ENCODE results near the gene CNIH4. TPM values are rescaled to one million over a fixed set of nuclear protein-coding genes. Genes with fewer than 3 reads are reported as not detected.
"Not testable (repeated sequence)": the region's sequence is repeated elsewhere in the genome, so short reads cannot be mapped to it uniquely, and the experiment has no call there.

The CNIH4 gene
- total RNA-seq, 2 experiments from 2014 or later = 48.3 to 51.6 TPM

DNA sequence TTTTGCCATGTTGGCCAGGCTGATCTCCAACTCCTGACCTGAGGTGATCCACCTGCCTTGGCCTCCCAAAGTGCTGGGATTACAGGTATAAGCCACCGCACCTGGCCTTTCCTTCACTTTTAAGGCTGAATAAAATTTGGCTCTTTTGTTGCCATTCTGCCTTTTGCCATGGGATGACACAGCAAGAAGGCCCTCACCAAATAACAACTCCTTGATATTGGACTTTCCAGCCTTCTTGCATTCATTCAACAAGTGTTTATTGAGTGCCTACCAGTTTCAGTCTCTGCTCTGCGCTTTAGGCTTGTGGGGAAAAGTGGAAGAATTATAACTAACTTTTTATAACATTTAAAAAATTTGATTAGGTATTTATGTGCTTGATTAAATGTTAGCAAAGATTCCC is 24.9 kb upstream of the CNIH4 start:
- Mint-ChIP-seq H3K4me3 (no peak overlapping the region), H3K9me3 (no peaks in the 10 kb centered on the region), H3K4me1 (ENCODE audit: low read depth) (peaks cover 42% of the 10 kb centered on the region), H3K36me3 (no peaks in the 10 kb centered on the region), H3K27ac (no peak overlapping the region), H3K27me3 (no peaks in the 10 kb centered on the region)
- no peak for DNase-seq
- POLR2A ChIA-PET = no interaction called here
- intact Hi-C loops (cut with micrococcal nuclease) = loop anchor here (2.0 to 10.0 kb wide), 7 partner anchors 53 to 631 kb away; partner anchors contain the start of genes DEGS1 and TP53BP2
- CTCF ChIA-PET = interaction anchor here (4.1 kb wide), 1 partner anchor 217 kb away, joined by 22 read pairs; the partner anchor contains the start of gene FBXO28

GRCh38 chr1:224333309-224333926 is 23.3 kb upstream of the CNIH4 start:
- no peak for DNase-seq
- intact Hi-C loops (cut with micrococcal nuclease) = loop anchor here (1.0 to 10.0 kb wide), 8 partner anchors 51 to 633 kb away; partner anchors contain the start of genes DEGS1 and TP53BP2
- no peaks in the 10 kb centered on the region for H3K27me3 Mint-ChIP-seq
- ChIA-PET POLR2A (interaction anchor here (0.7 to 1.5 kb wide), 3 partner anchors 99 to 220 kb away, joined by 3 to 4 read pairs (median 3); partner anchors contain the start of gene FBXO28), CTCF (interaction anchor here (0.7 to 4.1 kb wide), 17 partner anchors 13 to 218 kb away, joined by 3 to 22 read pairs (median 4); partner anchors contain the start of genes CNIH4, DEGS1 and FBXO28)
- H3K4me3 Mint-ChIP-seq = peak overlapping the region; percentile 0
- H3K4me1 Mint-ChIP-seq (ENCODE audit: low read depth) = peaks cover 31% of the 10 kb centered on the region
- no peaks in the 10 kb centered on the region for H3K9me3 Mint-ChIP-seq
- H3K36me3 Mint-ChIP-seq = no peaks in the 10 kb centered on the region
- H3K27ac Mint-ChIP-seq = peak overlapping the region; percentile 77

GRCh38 chr1:224333939-224334786 is 22.5 kb upstream of the CNIH4 start:
- intact Hi-C loops (cut with micrococcal nuclease) = loop anchor here (1.0 to 10.0 kb wide), 8 partner anchors 51 to 633 kb away; partner anchors contain the start of genes DEGS1 and TP53BP2

GRCh38 chr1:224338150-224338838 is 18.4 kb upstream of the CNIH4 start:
- no peak overlapping the region for H3K4me3 Mint-ChIP-seq
- intact Hi-C loops (cut with micrococcal nuclease) = loop anchor here (10.0 kb wide), 1 partner anchor 47 kb away; no protein-coding TSS in a partner anchor
- DNase-seq = no peak
- no peaks in the 10 kb centered on the region for H3K27me3 Mint-ChIP-seq
- peaks cover 12% of the 10 kb centered on the region for H3K9me3 Mint-ChIP-seq
- ChIA-PET POLR2A (no interaction called here), CTCF (no interaction called here)
- H3K36me3 Mint-ChIP-seq = peaks cover 4% of the 10 kb centered on the region
- no peak overlapping the region for H3K27ac Mint-ChIP-seq
- H3K4me1 Mint-ChIP-seq (ENCODE audit: low read depth) = peaks cover 16% of the 10 kb centered on the region

More at GRCh38 chr1:224333939-224334786, 22.5 kb upstream of the CNIH4 start:
- H3K4me1 Mint-ChIP-seq (ENCODE audit: low read depth) = peaks cover 26% of the 10 kb centered on the region
- CTCF ChIA-PET = interaction anchor here (0.6 to 4.1 kb wide), 19 partner anchors 10 to 1700 kb away, joined by 3 to 22 read pairs (median 3); partner anchors contain the start of genes CNIH4, DEGS1 and FBXO28
- POLR2A ChIA-PET = interaction anchor here (0.5 to 1.5 kb wide), 3 partner anchors 33 to 142 kb away, joined by 3 to 5 read pairs (median 4); no protein-coding TSS in a partner anchor
- no peak for DNase-seq
- H3K27ac Mint-ChIP-seq = peak overlapping the region; percentile 77
- H3K4me3 Mint-ChIP-seq = peak overlapping the region; percentile 0
- H3K9me3 Mint-ChIP-seq = no peaks in the 10 kb centered on the region
- no peaks in the 10 kb centered on the region for H3K27me3 Mint-ChIP-seq
- H3K36me3 Mint-ChIP-seq = no peaks in the 10 kb centered on the region

DNA sequence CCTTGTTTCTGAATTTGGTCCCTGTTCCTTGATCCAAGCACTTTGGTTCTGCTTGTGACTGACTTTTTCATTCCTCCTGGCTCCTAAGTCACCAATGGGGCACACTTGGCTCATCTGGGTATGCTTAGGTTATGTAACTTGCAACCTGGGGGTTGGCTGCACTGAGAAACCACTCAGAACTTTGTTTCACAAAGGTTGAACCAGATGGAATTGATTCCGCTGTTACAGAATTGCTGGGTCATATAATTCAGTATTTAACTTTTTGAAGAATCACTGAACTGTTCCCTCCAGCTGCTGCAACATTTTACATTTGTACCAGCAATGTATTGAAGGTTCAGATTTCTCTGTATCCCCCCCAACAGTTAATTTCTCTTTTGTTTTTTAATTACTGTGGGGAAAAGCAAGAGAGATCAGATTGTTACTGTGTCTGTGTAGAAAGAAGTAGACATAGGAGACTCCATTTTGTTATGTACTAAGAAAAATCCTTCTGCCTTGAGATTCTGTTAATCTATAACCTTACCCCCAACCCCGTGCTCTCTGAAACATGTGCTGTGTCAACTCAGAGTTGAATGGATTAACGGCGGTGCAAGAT is 17.1 kb upstream of the CNIH4 start:
- no peak for DNase-seq
- POLR2A ChIA-PET = no interaction called here
- no peak overlapping the region for H3K4me3 Mint-ChIP-seq
- peaks cover 7% of the 10 kb centered on the region for H3K36me3 Mint-ChIP-seq
- peaks cover 3% of the 10 kb centered on the region for H3K4me1 Mint-ChIP-seq (ENCODE audit: low read depth)
- H3K9me3 Mint-ChIP-seq = peaks cover 24% of the 10 kb centered on the region
- CTCF ChIA-PET = no interaction called here
- no peak overlapping the region for H3K27ac Mint-ChIP-seq
- H3K27me3 Mint-ChIP-seq = no peaks in the 10 kb centered on the region
- intact Hi-C loops (cut with micrococcal nuclease) = loop anchor here (10.0 kb wide), 1 partner anchor 45 kb away; no protein-coding TSS in a partner anchor

- CTCF ChIA-PET = interaction anchor here (0.6 kb wide), 1 partner anchor 171 kb away, joined by 3 read pairs; no protein-coding TSS in a partner anchor
- POLR2A ChIA-PET; H3K4me1 Mint-ChIP-seq (ENCODE audit: low read depth); H3K27ac Mint-ChIP-seq; H3K27me3 Mint-ChIP-seq; H3K36me3 Mint-ChIP-seq; intact Hi-C loops (cut with micrococcal nuclease): not testable (repeated sequence)
- peaks cover 28% of the 10 kb centered on the region for H3K9me3 Mint-ChIP-seq
- H3K4me3 Mint-ChIP-seq = peak overlapping the region; percentile 68
- DNase-seq = peak; percentile 55
These were observed 16.0 kb upstream of the CNIH4 start for GRCh38 chr1:224340453-224341384.

DNA sequence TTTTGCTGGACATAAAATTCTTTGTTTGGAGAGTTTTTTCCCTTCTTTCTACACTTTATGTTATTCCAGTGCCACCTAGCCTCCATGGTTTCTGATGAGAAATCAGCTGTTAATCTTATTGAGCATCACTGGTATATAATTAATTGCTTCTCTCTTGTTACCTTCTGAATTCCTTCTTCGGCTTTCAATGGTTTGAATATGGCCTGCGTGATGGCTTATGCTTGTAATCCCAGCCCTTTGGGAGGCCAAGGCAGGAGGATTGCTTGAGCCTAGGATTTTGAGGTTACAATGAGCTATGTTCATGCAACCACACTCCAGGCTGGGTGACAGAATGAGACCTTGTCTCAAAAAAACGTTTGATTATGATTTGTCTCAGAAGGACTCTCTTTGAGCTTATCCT is 13.0 kb upstream of the CNIH4 start:
- Mint-ChIP-seq H3K9me3 (peaks cover 31% of the 10 kb centered on the region), H3K36me3 (peaks cover 7% of the 10 kb centered on the region), H3K4me1 (ENCODE audit: low read depth) (peaks cover 14% of the 10 kb centered on the region), H3K27me3 (no peaks in the 10 kb centered on the region), H3K4me3 (no peak overlapping the region), H3K27ac (no peak overlapping the region)
- CTCF ChIA-PET = interaction anchor here (0.6 to 1.0 kb wide), 3 partner anchors 9 to 113 kb away, joined by 3 read pairs; no protein-coding TSS in a partner anchor
- POLR2A ChIA-PET = no interaction called here
- intact Hi-C loops (cut with micrococcal nuclease) = no loop called here
- DNase-seq = no peak

DNA sequence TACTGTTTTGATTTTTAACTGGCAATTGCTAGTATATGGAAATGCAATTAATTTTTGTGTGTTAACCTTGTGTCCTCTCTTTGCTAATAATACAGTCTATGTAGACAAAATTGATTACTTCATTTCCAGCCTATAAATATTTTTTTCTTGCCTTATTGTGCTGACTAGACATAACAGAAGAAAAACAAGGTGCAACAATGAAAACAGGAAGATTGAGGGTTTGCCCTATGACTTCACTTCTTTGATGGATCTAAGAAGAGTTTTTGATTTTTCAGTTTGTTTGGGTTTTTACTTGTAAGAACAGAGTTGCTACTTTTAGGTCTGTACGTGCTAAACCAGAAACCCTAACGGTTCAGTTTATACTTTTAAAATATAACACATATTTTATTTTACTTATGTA is 8.5 kb upstream of the CNIH4 start:
- peaks cover 3% of the 10 kb centered on the region for H3K36me3 Mint-ChIP-seq

GRCh38 chr1:224349716-224350115 is 7.0 kb upstream of the CNIH4 start:
- intact Hi-C loops (cut with micrococcal nuclease); H3K27ac Mint-ChIP-seq; H3K9me3 Mint-ChIP-seq; H3K36me3 Mint-ChIP-seq; H3K4me3 Mint-ChIP-seq; CTCF ChIA-PET; DNase-seq; POLR2A ChIA-PET; H3K27me3 Mint-ChIP-seq: not testable (repeated sequence)
- peaks cover 14% of the 10 kb centered on the region for H3K4me1 Mint-ChIP-seq (ENCODE audit: low read depth)

More for the DNA sequence above, 8.5 kb upstream of the CNIH4 start:
- H3K27ac Mint-ChIP-seq = no peak overlapping the region
- intact Hi-C loops (cut with micrococcal nuclease) = no loop called here
- CTCF ChIA-PET = interaction anchor here (0.7 kb wide), 1 partner anchor 11 kb away, joined by 3 read pairs; no protein-coding TSS in a partner anchor
- no peaks in the 10 kb centered on the region for H3K27me3 Mint-ChIP-seq
- no peak for DNase-seq
- POLR2A ChIA-PET = no interaction called here
- H3K4me1 Mint-ChIP-seq (ENCODE audit: low read depth) = peaks cover 14% of the 10 kb centered on the region
- H3K9me3 Mint-ChIP-seq = peaks cover 20% of the 10 kb centered on the region
- no peak overlapping the region for H3K4me3 Mint-ChIP-seq

- H3K27ac Mint-ChIP-seq; H3K36me3 Mint-ChIP-seq; H3K4me3 Mint-ChIP-seq; DNase-seq; H3K27me3 Mint-ChIP-seq; CTCF ChIA-PET; H3K9me3 Mint-ChIP-seq; intact Hi-C loops (cut with micrococcal nuclease): not testable (repeated sequence)
- H3K4me1 Mint-ChIP-seq (ENCODE audit: low read depth) = peaks cover 13% of the 10 kb centered on the region
- POLR2A ChIA-PET = interaction anchor here (0.6 kb wide), 2 partner anchors 12 to 74 kb away, joined by 4 to 5 read pairs; no protein-coding TSS in a partner anchor
These were observed 4.1 kb upstream of the CNIH4 start for GRCh38 chr1:224352436-224353085.
